H1 (cell line): ENCODE results near the gene ATP2B3. TPM values are rescaled to one million over a fixed set of nuclear protein-coding genes. Genes with fewer than 3 reads are reported as not detected.

Experiments used
- CTCF ChIA-PET: fragments of 300-600 bp; sonication (Branson Sonifier 250); formaldehyde crosslinking; loops from one replicate; lab custom pipeline; 2021; ENCODE audit not compliant: partially characterized antibody; lab: Charles Lee
- POLR2A ChIA-PET: fragments of 300-600 bp; sonication (Branson Sonifier 250); formaldehyde crosslinking; loops from one replicate; lab custom pipeline; 2021; ENCODE audit warnings: inconsistent platforms; ENCODE audit not compliant: partially characterized antibody; lab: Charles Lee
- DNase-seq, 2 experiments: peaks; one replicate each; pipeline versions ENCODE4 v3.0.0 to v3.0.0-alpha.2; 2010 to 2022; ENCODE audit warnings: low spot score in 2 of 2, low read depth in 1 of 2, mixed read lengths in 1 of 2
- FAIRE-seq: peaks from 2 replicates; lab custom pipeline; 2011; peaks lifted over from hg19 to GRCh38; lab: Jason Lieb, UNC
- H2AFZ ChIP-seq: 2 replicates; pipeline ENCODE4 v1.8.1; 2012; ENCODE audit warnings: low read length, inconsistent platforms
- H2AK5ac ChIP-seq: 2 replicates; pipeline ENCODE4 v1.6.1; 2013; ENCODE audit warnings: low read depth, low read length
- H2BK120ac ChIP-seq: replicated peaks from 2 replicates; pipeline ENCODE3; 2013; ENCODE audit warnings: low read depth, low read length, inconsistent platforms
- H2BK12ac ChIP-seq: 2 replicates; pipeline ENCODE4 v1.6.1; 2013; ENCODE audit warnings: low read depth, low read length
- H2BK15ac ChIP-seq: 2 replicates; pipeline ENCODE4 v1.6.1; 2013; ENCODE audit warnings: low read length
- H2BK20ac ChIP-seq: 2 replicates; pipeline ENCODE4 v1.6.1; 2013; ENCODE audit warnings: low read length
- H2BK5ac ChIP-seq: 2 replicates; pipeline ENCODE4 v1.6.1; 2013; ENCODE audit warnings: low read depth, low read length
- H3K14ac ChIP-seq: 2 replicates; pipeline ENCODE4 v1.6.1; 2013; ENCODE audit warnings: inconsistent platforms; ENCODE audit not compliant: insufficient read length
- H3K18ac ChIP-seq: 2 replicates; pipeline ENCODE4 v1.6.1; 2013; ENCODE audit warnings: low read length; ENCODE audit errors: extremely low read depth
- H3K23ac ChIP-seq: 2 replicates; pipeline ENCODE4 v1.6.1; 2013; ENCODE audit warnings: inconsistent platforms; ENCODE audit not compliant: insufficient read length
- H3K23me2 ChIP-seq: 2 replicates; pipeline ENCODE4 v1.6.1; 2013; ENCODE audit warnings: low read depth, low read length
- H3K27ac ChIP-seq: 2 replicates; pipeline ENCODE4 v1.6.1; 2011; ENCODE audit warnings: low read depth, low read length, inconsistent platforms
- H3K27me3 ChIP-seq, 4 experiments: replicated peaks in 1 of 4; 1 replicate in 1 of 4; 2 replicates in 3 of 4; pipeline versions ENCODE4 v1.6.1 to v1.8.1; 2011 to 2013; ENCODE audit warnings: low read length in 3 of 4, mild to moderate bottlenecking in 3 of 4, inconsistent platforms in 2 of 4, mixed read lengths in 2 of 4, moderate library complexity in 1 of 4; ENCODE audit not compliant: control insufficient read depth in 3 of 4, insufficient read depth in 3 of 4; ENCODE audit errors: extremely low read depth in 1 of 4
- H3K36me3 ChIP-seq, 4 experiments: 2 replicates each; pipeline versions ENCODE4 v1.6.1 to v1.8.1; 2011 to 2013; ENCODE audit warnings: mild to moderate bottlenecking in 4 of 4, low read length in 3 of 4, moderate library complexity in 2 of 4, control low read depth in 1 of 4, inconsistent platforms in 1 of 4; ENCODE audit not compliant: insufficient read depth in 4 of 4, control insufficient read depth in 2 of 4
- H3K4ac ChIP-seq: replicated peaks from 2 replicates; pipeline ENCODE3; 2013; ENCODE audit warnings: low read length, low read depth, mixed read lengths, inconsistent platforms; ENCODE audit not compliant: insufficient read length
- H3K4me1 ChIP-seq, 4 experiments: replicated peaks in 1 of 4; 1 replicate in 1 of 4; 2 replicates in 3 of 4; pipeline versions ENCODE4 v1.6.1 to v1.8.1; 2011 to 2013; ENCODE audit warnings: low read length in 3 of 4, inconsistent platforms in 2 of 4, mixed read lengths in 1 of 4; ENCODE audit not compliant: insufficient read depth in 4 of 4, control insufficient read depth in 3 of 4
- H3K4me2 ChIP-seq, 2 experiments: 2 replicates each; pipeline versions ENCODE4 v1.6.1 to v1.8.1; 2011 to 2013; ENCODE audit warnings: low read depth in 2 of 2, low read length in 2 of 2, control low read depth in 1 of 2, inconsistent platforms in 1 of 2, mild to moderate bottlenecking in 1 of 2; ENCODE audit not compliant: insufficient read depth in 1 of 2
- H3K4me3 ChIP-seq, 4 experiments: fragments of 200-600, 300-600 bp in 1 of 4; sonication (generic), shearing (Covaris generic), sonication (Bioruptor Twin) in 1 of 4; 2 replicates each; pipeline versions ENCODE4 v1.5.1 to v1.8.1; 2011 to 2016; ENCODE audit warnings: low read length in 4 of 4, low read depth in 3 of 4, control low read depth in 2 of 4, inconsistent platforms in 2 of 4, mild to moderate bottlenecking in 2 of 4, mixed read lengths in 1 of 4, moderate library complexity in 1 of 4; ENCODE audit not compliant: insufficient read depth in 2 of 4; ENCODE audit errors: extremely low read depth in 1 of 4
- H3K56ac ChIP-seq: replicated peaks from 2 replicates; pipeline ENCODE3; 2013; ENCODE audit warnings: low read depth, mild to moderate bottlenecking, mixed read lengths, low read length, inconsistent platforms; ENCODE audit not compliant: insufficient read length
- H3K79me1 ChIP-seq: 2 replicates; pipeline ENCODE4 v1.6.1; 2013; ENCODE audit warnings: low read depth, low read length, control low read depth
- H3K79me2 ChIP-seq, 2 experiments: 2 replicates each; pipeline versions ENCODE4 v1.6.1 to v1.8.1; 2012 to 2013; ENCODE audit warnings: low read length in 2 of 2, mild to moderate bottlenecking in 2 of 2, inconsistent platforms in 1 of 2; ENCODE audit not compliant: insufficient read depth in 2 of 2, control insufficient read depth in 1 of 2
- H3K9ac ChIP-seq, 4 experiments: replicated peaks in 1 of 4; 1 replicate in 1 of 4; 2 replicates in 3 of 4; pipeline versions ENCODE4 v1.6.1 to v1.8.1; 2011 to 2013; ENCODE audit warnings: low read depth in 3 of 4, low read length in 3 of 4, control low read depth in 2 of 4, mild to moderate bottlenecking in 2 of 4, moderate library complexity in 2 of 4, inconsistent platforms in 1 of 4; ENCODE audit errors: extremely low read depth in 1 of 4
- H3K9me3 ChIP-seq, 2 experiments: 2 replicates each; pipeline versions ENCODE4 v1.6.1 to v1.8.1; 2012 to 2013; ENCODE audit warnings: mild to moderate bottlenecking in 2 of 2, moderate library complexity in 2 of 2, control low read depth in 1 of 2, inconsistent platforms in 1 of 2, low read depth in 1 of 2, low read length in 1 of 2, mixed read lengths in 1 of 2; ENCODE audit not compliant: insufficient read depth in 2 of 2
- H4K20me1 ChIP-seq, 2 experiments: replicated peaks in 1 of 2; 2 replicates each; pipeline versions ENCODE3 to v1.8.1; 2011 to 2013; ENCODE audit warnings: inconsistent platforms in 2 of 2, low read length in 2 of 2, mild to moderate bottlenecking in 1 of 2; ENCODE audit not compliant: insufficient read depth in 2 of 2, control insufficient read depth in 1 of 2
- H4K5ac ChIP-seq: 2 replicates; pipeline ENCODE4 v1.6.1; 2013; ENCODE audit warnings: low read length, low read depth, mixed read lengths, inconsistent platforms; ENCODE audit not compliant: insufficient read length
- H4K8ac ChIP-seq: 2 replicates; pipeline ENCODE4 v1.8.0; 2013; ENCODE audit warnings: mild to moderate bottlenecking, moderate library complexity, low read length, inconsistent platforms; ENCODE audit not compliant: insufficient read depth; ENCODE audit errors: extremely low read depth
- H4K91ac ChIP-seq: replicated peaks from 2 replicates; pipeline ENCODE3; 2013; ENCODE audit warnings: low read length, mixed read lengths, inconsistent platforms; ENCODE audit not compliant: insufficient read length
- RFX5 ChIP-seq: IDR thresholded peaks from 2 replicates; pipeline ENCODE4 v1.6.1; 2011; ENCODE audit warnings: low read depth, low read length, improper control_type of control experiment, borderline replicate concordance
- SP1 ChIP-seq: IDR thresholded peaks from 2 replicates; pipeline ENCODE4 v1.6.1; 2011; ENCODE audit warnings: low read depth, low read length
- WGBS, 2 experiments: shearing (Covaris generic) in 1 of 2; methylation state at CpG; one replicate each; pipeline versions ENCODE4 v1.1.6 to v1.1.7; 2013 to 2015; ENCODE audit warnings: low lambda C conversion rate in 2 of 2, mixed read lengths in 2 of 2, inconsistent platforms in 1 of 2, low coverage in 1 of 2, missing lambda C conversion rate in 1 of 2; ENCODE audit not compliant: insufficient replicate concordance in 2 of 2, insufficient coverage in 1 of 2, insufficient read length in 1 of 2; ENCODE audit errors: extremely low coverage in 1 of 2, missing lambda C conversion rate in 1 of 2; 5-methylcytosine and 5-hydroxymethylcytosine counted together
- polyA plus RNA-seq, 7 experiments: library from polyadenylated mRNA; depleted of rRNA in 3 of 7; stranded (reverse) in 5 of 7; unstranded in 2 of 7; fragments of >200 nt in 5 of 7; fragments of 200-250 nt in 2 of 7; gene quantifications; 1 replicate in 5 of 7; 2 replicates in 1 of 7; 4 replicates in 1 of 7; pipeline versions ENCODE4 v1.2.1 to v1.2.3, GENCODE V29; 2011 to 2013; ENCODE audit warnings: missing spikeins in 2 of 7, mixed read lengths in 2 of 7
- total RNA-seq: library from RNA; stranded (reverse); fragmentation: NEBNext Ultra II Directional; extraction: Animal tissue kit (Norgen Biotek cat#: 25700); gene quantifications from 2 replicates; pipeline ENCODE4 v1.2.1, GENCODE V29; 2021

Gene ATP2B3
- total and polyA plus RNA-seq, 2 of the 8 experiments (the other 6 are each of a cell fraction or from before 2014, with no cell fraction given) = 0.14 to 0.19 TPM

- Histone ChIP-seq H4K8ac (no peak overlapping the region), H3K4ac (no peak overlapping the region), H2AK5ac (no peak overlapping the region), H4K5ac (no peak overlapping the region), H2BK12ac (no peak overlapping the region), H3K79me2 (no peaks in the 10 kb centered on the region), H3K4me3 (no peak overlapping the region), H3K4me2 (no peak overlapping the region), H3K56ac (no peak overlapping the region), H3K23ac (no peak overlapping the region), H3K18ac (no peak overlapping the region), H2BK20ac (no peak overlapping the region), H3K27me3 (no peaks in the 10 kb centered on the region), H2BK15ac (no peak overlapping the region), H3K4me1 (no peaks in the 10 kb centered on the region; a peak in 1 of 7 replicates), H3K36me3 (no peaks in the 10 kb centered on the region), H4K91ac (no peak overlapping the region), H3K79me1 (no peaks in the 10 kb centered on the region), H3K9ac (no peak overlapping the region), H2AFZ (no peak overlapping the region), H2BK120ac (no peak overlapping the region), H3K27ac (no peak overlapping the region), H3K23me2 (no peaks in the 10 kb centered on the region), H4K20me1 (no peaks in the 10 kb centered on the region), H3K14ac (no peak overlapping the region), H2BK5ac (no peak overlapping the region), H3K9me3 (no peaks in the 10 kb centered on the region)
- TF ChIP-seq SP1 (no peak), RFX5 (no peak)
- ChIA-PET CTCF (interaction anchor here (0.9 to 1.8 kb wide), 7 partner anchors 8 to 98 kb away, joined by 3 to 7 read pairs (median 4); no protein-coding TSS in a partner anchor), POLR2A (no interaction called here)
- DNase-seq = no peak
- WGBS, 2 experiments = 77% methylated on average over 5 of the region's 7 CpGs; no CpG with 5 or more reads in 1 of the 2 experiments
- no peak for FAIRE-seq
Measured at GRCh38 chrX:153547195-153547594, 29.8 kb downstream of the ATP2B3 start.
